Activated CD4-positive, alpha-beta T cell treated with anti-CD3 and anti-CD28 coated beads, Interleukin-2, amount 10 ng/mL, durations not matched to agents 7 days and 5 days (primary cell): Measurements from ENCODE around the gene DIP2A. TPM values are rescaled to one million over a fixed set of nuclear protein-coding genes. Genes with fewer than 3 reads are reported as not detected.
"Not testable (repeated sequence)": the region's sequence is repeated elsewhere in the genome, so short reads cannot be mapped to it uniquely, and the experiment has no call there.

Experiments
- CTCF ChIA-PET: fragments of 350-600 bp; sonication (Branson Sonifier 250); formaldehyde crosslinking; loops from one replicate; lab custom pipeline; 2021; ENCODE audit warnings: antibody characterized with exemption; lab: Charles Lee
- POLR2A ChIA-PET: fragments of 350-600 bp; sonication (Branson Sonifier 250); formaldehyde crosslinking; loops from one replicate; lab custom pipeline; 2021; ENCODE audit warnings: antibody characterized with exemption; lab: Charles Lee
- DNase-seq: peaks from one replicate; pipeline ENCODE4 v3.0.0-alpha.2; 2020
- H3K27ac Mint-ChIP-seq: one replicate; pipeline ENCODE4 v1.8.0; 2021; ENCODE audit warnings: mild to moderate bottlenecking, moderate library complexity, mixed read lengths
- H3K27me3 Mint-ChIP-seq: one replicate; pipeline ENCODE4 v1.8.0; 2021; ENCODE audit warnings: mixed read lengths
- H3K36me3 Mint-ChIP-seq: one replicate; pipeline ENCODE4 v1.8.0; 2021; ENCODE audit warnings: low read depth, mixed read lengths
- H3K4me1 Mint-ChIP-seq: one replicate; pipeline ENCODE4 v1.8.0; 2021; ENCODE audit warnings: mixed read lengths
- H3K4me3 Mint-ChIP-seq: one replicate; pipeline ENCODE4 v1.8.0; 2021; ENCODE audit warnings: mild to moderate bottlenecking, moderate library complexity, mixed read lengths
- H3K9me3 Mint-ChIP-seq: one replicate; pipeline ENCODE4 v1.8.0; 2021; ENCODE audit warnings: mixed read lengths
- total RNA-seq, 2 experiments: library from RNA; stranded (reverse); gene quantifications; one replicate each; pipeline ENCODE4 v1.2.3, GENCODE V29; 2021

The DIP2A gene
- total RNA-seq, 2 experiments from 2014 or later = 57.6 to 62.1 TPM

DNA sequence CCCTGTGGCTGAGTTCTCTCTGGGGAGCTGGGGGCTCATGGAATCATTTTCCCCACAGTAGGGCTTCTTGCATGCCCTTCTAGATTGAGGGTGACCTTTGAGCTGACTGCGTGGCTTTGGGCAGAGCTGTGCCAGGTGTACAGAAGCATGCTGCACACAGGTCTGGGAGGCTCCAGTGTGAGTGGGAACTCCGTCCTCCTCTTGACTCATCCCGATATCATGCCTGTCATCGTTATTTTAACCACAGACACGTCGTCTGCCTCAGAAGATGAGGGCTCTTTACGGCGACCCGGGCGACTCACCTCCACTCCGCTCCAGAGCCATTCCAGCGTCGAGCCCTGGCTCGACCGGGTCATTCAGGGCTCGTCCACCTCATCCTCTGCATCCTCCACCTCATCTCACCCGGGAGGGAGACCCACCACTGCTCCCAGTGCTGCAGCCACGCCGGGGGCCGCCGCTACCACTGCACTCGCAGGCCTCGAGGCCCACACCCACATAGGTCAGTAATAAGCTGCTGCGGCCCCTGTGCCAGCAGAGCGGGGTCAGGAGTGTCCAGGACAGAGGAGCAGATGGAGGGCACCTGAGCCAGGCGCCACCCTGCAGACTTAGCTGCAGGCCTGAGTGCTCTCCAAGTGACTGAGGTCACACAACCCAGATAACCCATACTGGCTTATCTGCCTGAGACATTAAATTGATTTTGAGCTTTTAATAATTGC is 39.8 kb downstream of the DIP2A start:
- Mint-ChIP-seq H3K36me3 (peaks cover 69% of the 10 kb centered on the region), H3K4me3 (no peak overlapping the region), H3K4me1 (peaks cover 36% of the 10 kb centered on the region), H3K27me3 (no peaks in the 10 kb centered on the region), H3K9me3 (peaks cover 3% of the 10 kb centered on the region), H3K27ac (no peak overlapping the region)
- CTCF ChIA-PET = interaction anchor here (0.9 to 2.4 kb wide), 3 partner anchors 8 to 184 kb away, joined by 3 to 8 read pairs (median 3); no protein-coding TSS in a partner anchor
- DNase-seq = no peak
- POLR2A ChIA-PET = no interaction called here

DNA sequence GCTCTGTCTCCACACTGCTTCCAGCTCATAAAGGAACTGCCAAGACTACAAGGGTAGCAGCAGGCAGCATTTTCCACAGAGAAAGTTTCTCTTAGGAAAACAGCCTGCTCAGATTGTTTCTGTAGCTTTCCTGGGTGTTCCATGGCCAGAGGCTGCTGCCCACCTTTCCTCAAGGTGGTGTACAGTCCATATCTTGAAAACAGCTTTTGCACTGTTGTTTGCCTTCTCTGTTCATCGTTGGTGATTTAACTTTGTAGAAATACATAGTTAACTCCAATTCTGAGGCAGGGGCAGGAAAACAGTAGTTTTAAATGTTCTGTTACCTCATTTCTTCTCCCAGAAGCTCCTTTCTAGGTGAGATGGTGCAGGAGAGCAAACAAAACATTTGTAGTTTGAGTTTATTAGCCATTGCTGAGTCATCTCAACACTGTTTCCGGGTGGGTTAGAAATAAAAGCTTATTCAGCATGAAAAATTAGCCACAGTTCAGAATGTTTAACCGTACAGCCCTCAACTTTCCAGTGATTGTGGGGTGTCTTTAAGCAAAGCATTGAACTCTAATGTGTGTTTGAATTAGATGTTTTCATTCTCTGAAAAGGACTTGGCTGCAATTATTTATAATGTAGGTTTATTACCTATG is 41.7 kb downstream of the DIP2A start:
- Mint-ChIP-seq H3K27ac (peak overlapping the region; percentile 80), H3K4me1 (peaks cover 30% of the 10 kb centered on the region), H3K36me3 (peaks cover 62% of the 10 kb centered on the region), H3K4me3 (no peak overlapping the region), H3K9me3 (no peaks in the 10 kb centered on the region), H3K27me3 (no peaks in the 10 kb centered on the region)
- ChIA-PET CTCF (interaction anchor here (0.6 to 2.4 kb wide), 4 partner anchors 9 to 26 kb away, joined by 3 to 8 read pairs (median 3); no protein-coding TSS in a partner anchor), POLR2A (no interaction called here)
- peak; percentile 24 for DNase-seq

DNA sequence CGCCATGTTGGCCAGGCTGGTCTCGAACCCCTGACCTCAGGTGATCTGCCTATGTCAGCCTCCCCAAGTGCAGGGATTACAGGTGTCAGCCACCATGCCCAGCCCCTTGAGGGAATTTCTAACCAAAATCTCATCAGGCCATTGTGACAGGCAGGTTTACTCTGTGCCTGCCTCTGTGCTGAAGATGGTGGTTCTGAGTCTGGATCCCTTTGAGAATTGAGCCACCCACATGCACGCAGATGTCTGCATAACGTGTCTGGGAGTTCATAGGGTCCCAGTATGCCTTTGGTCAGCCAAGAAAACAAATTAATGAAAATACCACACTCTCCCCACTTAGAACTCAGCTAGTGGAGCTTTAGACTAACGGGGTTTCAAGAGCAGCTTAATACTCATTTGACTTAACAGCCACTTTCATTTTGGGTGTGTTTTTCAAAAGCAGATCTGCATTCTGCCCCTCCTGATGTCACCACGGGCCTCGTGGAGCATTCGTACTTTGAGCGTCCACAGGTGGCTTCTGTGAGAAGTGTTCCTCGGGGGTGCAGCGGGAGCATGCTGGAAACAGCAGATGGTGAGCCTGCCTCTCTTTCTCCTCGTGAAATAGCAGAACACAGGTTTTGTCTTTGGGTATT is 45.3 kb downstream of the DIP2A start:
- Mint-ChIP-seq H3K9me3 (no peaks in the 10 kb centered on the region), H3K27ac (peak overlapping the region; percentile 13), H3K4me3 (no peak overlapping the region), H3K4me1 (peaks cover 34% of the 10 kb centered on the region), H3K27me3 (no peaks in the 10 kb centered on the region), H3K36me3 (peaks cover 54% of the 10 kb centered on the region)
- ChIA-PET POLR2A (no interaction called here), CTCF (no interaction called here)
- no peak for DNase-seq

DNA sequence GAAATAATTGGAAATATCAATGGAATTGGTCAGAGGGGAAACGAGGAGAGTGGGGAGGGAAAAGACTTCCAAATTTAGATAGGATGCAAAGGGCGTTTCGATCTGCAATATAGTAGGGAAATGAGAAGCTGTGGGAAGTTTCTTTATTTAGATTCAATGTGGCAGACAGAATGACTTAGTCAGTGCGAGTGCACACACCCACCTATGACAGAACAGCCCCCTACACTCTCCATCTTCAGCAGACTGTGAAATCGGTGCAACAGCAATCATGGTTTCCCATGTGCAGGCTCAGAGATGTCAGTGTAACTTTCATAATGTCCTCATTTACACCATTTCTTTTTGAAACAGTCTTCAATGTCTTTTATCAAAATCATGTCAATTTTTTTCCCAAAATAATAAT is 46.0 kb downstream of the DIP2A start:
- CTCF ChIA-PET = no interaction called here
- Mint-ChIP-seq H3K4me1 (peaks cover 27% of the 10 kb centered on the region), H3K9me3 (no peaks in the 10 kb centered on the region)

DNA sequence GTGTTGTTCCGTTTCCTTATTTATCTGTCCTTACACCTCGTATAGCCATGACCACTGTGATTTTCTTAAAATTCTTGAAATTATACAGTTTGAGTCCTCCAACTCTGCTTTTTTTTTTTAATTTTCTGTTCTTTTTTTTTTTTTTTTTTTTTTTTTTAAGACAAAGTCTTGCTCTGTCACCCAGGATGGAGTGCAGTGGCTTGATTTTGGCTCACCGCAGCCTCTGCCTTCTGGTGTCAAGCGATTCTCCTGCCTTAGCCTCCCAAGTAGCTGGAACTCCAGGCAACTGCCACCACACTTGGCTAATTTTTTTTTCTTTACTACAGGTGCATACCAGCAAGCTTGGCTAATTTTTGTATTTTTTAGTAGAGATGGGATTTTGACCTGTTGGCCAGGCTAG is 48.9 kb downstream of the DIP2A start:
- no peaks in the 10 kb centered on the region for H3K9me3 Mint-ChIP-seq
- POLR2A ChIA-PET = no interaction called here
- H3K36me3 Mint-ChIP-seq = peaks cover 61% of the 10 kb centered on the region
- no peak overlapping the region for H3K4me3 Mint-ChIP-seq
- H3K4me1 Mint-ChIP-seq = peaks cover 13% of the 10 kb centered on the region
- CTCF ChIA-PET = no interaction called here
- H3K27me3 Mint-ChIP-seq = no peaks in the 10 kb centered on the region
- no peak overlapping the region for H3K27ac Mint-ChIP-seq
- DNase-seq = no peak

More for the DNA sequence above, 46.0 kb downstream of the DIP2A start:
- Mint-ChIP-seq H3K36me3 (peaks cover 53% of the 10 kb centered on the region), H3K4me3 (no peak overlapping the region), H3K27me3 (no peaks in the 10 kb centered on the region), H3K27ac (peak overlapping the region; percentile 13)
- POLR2A ChIA-PET = no interaction called here
- DNase-seq = no peak

DNA sequence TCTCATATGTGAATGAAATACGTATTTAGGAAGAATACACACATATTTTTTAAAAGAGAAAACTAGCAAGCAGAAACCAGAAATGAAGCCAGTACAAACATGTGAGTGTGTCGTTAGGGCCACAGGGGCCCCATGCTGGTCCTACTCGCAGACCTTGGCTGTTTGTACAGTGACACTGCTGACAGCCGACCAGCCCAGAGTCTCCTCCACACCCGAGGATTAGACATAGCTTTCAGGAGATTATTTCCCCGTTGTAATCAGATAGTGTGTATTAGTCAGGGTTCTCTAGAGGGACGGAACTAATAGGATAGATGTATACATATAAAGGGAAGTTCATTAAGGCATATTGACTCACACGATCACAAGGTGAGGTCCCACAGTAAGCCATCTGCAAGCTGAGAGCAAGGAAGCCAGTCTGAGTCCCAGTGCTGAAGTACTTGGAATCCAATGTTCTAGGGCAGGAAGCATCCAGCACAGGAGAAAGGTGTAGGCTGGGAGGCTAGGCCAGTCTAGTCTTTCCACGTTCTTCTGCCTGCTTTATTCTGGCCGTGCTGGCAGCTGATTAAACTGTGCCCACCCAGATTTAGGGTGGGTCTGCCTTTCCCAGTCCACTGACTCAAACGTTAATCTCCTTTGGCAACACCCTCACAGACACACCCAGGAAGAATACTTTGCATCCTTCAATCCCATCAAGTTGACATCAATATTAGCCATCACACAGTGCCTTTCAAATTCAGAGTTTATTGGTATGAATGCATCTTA is 51.2 kb downstream of the DIP2A start:
- Mint-ChIP-seq H3K36me3 (peaks cover 57% of the 10 kb centered on the region), H3K4me3 (no peak overlapping the region), H3K27ac (no peak overlapping the region), H3K4me1 (peaks cover 4% of the 10 kb centered on the region), H3K27me3 (no peaks in the 10 kb centered on the region), H3K9me3 (no peaks in the 10 kb centered on the region)
- ChIA-PET CTCF (interaction anchor here (0.7 to 1.4 kb wide), 3 partner anchors 8 to 28 kb away, joined by 3 to 8 read pairs (median 5); no protein-coding TSS in a partner anchor), POLR2A (no interaction called here)
- no peak for DNase-seq

DNA sequence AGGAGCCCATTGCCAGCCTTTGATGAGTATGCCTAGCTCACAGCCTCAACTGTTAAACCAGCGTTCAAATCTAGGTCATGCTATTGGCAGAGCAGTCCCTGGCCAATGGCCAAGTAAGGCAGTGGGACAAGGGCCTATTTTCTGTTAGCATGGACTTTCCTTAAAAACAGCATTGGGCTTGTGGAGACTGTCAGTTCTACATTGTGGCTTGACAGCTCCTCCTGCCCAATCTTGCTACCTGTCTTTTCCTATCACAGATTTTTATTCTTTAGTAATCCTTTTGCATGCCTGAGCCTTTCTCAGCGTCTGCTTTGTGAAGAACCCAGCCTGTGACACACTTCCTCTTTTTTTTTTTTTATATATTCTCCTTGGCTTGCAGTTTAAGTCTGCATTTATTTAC is 56.4 kb downstream of the DIP2A start:
- CTCF ChIA-PET = no interaction called here
- Mint-ChIP-seq H3K9me3 (peaks cover 3% of the 10 kb centered on the region), H3K27ac (no peak overlapping the region), H3K36me3 (peaks cover 60% of the 10 kb centered on the region), H3K4me1 (peaks cover 6% of the 10 kb centered on the region), H3K4me3 (no peak overlapping the region), H3K27me3 (no peaks in the 10 kb centered on the region)
- POLR2A ChIA-PET = no interaction called here
- DNase-seq = no peak

DNA sequence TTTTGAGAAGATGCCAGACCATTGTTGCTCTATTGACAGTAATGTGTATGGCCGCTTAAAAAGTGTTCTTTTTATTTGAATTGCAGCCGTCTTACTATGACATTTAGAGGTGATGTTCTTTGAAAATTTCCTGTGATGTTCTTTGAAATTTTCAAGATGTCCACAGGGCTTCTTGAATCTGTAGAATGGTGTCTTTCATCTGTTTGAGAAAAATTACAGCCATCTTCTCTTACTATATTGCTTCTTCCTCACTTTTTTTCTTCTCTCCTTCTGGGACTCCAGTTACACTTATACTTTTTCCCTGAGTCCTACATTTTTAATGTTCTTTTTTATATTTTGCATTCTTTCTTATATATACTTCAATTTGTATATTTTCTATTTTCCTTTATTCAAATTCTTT is 57.4 kb downstream of the DIP2A start:
- Mint-ChIP-seq H3K27ac (peak overlapping the region; percentile 56), H3K4me3 (no peak overlapping the region), H3K4me1 (peaks cover 6% of the 10 kb centered on the region), H3K9me3 (peaks cover 3% of the 10 kb centered on the region), H3K36me3 (peaks cover 58% of the 10 kb centered on the region), H3K27me3 (no peaks in the 10 kb centered on the region)
- POLR2A ChIA-PET = no interaction called here
- CTCF ChIA-PET = interaction anchor here (0.5 kb wide), 1 partner anchor 11 kb away, joined by 4 read pairs; no protein-coding TSS in a partner anchor
- no peak for DNase-seq

DNA sequence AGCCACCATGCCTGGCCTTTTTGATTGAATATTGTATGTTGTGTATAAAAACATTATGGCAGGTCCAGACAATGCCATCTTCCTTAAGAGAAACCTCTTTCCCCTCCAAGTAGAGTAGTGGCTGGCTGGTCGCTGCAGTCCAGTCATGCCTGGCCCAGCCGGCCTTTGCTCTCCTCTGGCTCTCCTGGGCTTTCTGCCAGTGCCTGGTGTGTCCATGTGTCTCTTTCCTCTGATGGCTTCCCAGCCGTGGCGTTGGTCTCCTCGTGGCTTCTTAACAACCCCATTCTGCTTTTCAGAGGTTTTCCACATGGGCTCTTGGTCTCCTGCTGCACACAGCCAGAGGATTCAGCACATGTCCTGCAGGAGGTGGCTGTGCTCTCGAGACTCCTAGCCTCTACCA is 58.7 kb downstream of the DIP2A start:
- Mint-ChIP-seq H3K4me3 (no peak overlapping the region), H3K27ac (no peak overlapping the region), H3K4me1 (peaks cover 6% of the 10 kb centered on the region), H3K9me3 (peaks cover 3% of the 10 kb centered on the region), H3K27me3 (no peaks in the 10 kb centered on the region), H3K36me3 (peaks cover 50% of the 10 kb centered on the region)
- DNase-seq = no peak
- ChIA-PET CTCF (no interaction called here), POLR2A (no interaction called here)

DNA sequence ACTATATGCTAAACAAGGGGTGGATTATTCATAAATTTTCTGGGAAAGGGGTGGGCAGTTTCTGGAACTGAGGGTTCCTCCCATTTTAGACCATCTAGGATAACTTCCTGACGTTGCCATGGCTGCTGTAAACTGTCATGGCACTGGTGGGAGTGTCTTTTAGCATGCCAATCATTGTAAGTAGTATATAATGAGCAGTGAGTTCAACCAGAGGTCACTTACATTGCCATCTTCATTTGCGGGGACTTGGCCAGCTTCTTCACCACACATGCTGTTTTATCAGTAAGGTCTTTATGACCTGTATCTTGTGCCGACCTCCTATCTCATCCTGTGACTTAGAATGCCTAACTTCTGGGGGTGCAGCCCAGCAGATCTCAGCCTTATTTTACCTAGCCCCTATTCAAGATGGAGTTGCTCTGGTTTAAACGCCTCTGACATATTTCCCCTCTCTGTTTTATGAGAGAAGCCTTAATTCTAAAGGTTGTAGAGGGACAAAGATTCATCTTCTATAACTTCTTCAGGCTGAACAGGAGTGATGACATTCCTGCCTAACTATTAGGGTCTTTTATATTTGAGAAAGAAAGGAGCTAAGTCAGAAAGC is 60.4 kb downstream of the DIP2A start:
- peaks cover 3% of the 10 kb centered on the region for H3K9me3 Mint-ChIP-seq
- CTCF ChIA-PET = no interaction called here
- peaks cover 46% of the 10 kb centered on the region for H3K36me3 Mint-ChIP-seq
- no peak overlapping the region for H3K27ac Mint-ChIP-seq
- no peak for DNase-seq
- H3K27me3 Mint-ChIP-seq = no peaks in the 10 kb centered on the region
- POLR2A ChIA-PET = no interaction called here
- H3K4me1 Mint-ChIP-seq = peaks cover 6% of the 10 kb centered on the region
- no peak overlapping the region for H3K4me3 Mint-ChIP-seq

DNA sequence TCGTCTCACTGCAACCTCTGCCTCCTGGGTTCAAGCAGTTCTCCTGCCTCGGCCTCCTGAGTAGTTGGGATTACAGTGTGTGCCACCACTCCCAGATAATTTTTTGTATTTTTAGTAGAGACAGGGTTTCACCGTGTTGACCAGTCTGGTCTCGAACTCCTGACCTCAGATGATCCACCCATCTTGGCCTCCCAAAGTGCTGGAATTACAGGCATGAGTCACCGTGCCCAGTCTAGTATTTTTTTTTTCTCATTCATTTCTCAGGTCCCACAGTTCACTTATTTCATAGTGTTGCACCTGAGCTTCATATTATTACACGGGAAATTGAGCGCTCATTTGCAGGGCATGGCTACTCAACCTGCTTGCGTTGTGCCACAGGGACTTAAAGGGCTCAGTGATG is 68.7 kb downstream of the DIP2A start:
- Mint-ChIP-seq H3K36me3 (peaks cover 33% of the 10 kb centered on the region), H3K4me1 (peaks cover 31% of the 10 kb centered on the region)
- DNase-seq, H3K27ac Mint-ChIP-seq, H3K27me3 Mint-ChIP-seq, POLR2A ChIA-PET, H3K4me3 Mint-ChIP-seq, H3K9me3 Mint-ChIP-seq: not testable (repeated sequence)
- CTCF ChIA-PET = interaction anchor here (0.6 kb wide), 1 partner anchor 12 kb away, joined by 4 read pairs; no protein-coding TSS in a partner anchor

DNA sequence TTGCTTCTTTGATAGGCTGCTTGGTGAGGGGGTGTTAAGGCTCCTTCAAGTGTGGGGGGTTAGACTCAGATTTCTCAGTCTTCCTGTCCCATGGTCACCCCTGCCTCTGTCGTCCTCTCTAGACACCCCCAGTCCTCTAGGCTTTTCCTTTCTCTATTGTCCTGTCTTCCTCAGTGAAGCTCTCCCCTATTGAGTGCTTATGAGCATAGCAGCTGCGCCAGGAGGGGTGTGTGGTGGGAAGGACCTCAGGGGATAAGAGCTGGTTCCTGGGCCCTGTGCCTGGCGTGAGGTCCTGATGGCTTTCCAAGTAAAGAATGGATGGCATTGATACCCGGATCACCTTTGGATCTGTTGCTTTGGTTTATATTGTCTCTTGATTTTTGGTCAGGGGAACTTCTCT is 69.1 kb downstream of the DIP2A start:
- peaks cover 35% of the 10 kb centered on the region for H3K36me3 Mint-ChIP-seq
- CTCF ChIA-PET = interaction anchor here (1.4 kb wide), 1 partner anchor 10 kb away, joined by 4 read pairs; no protein-coding TSS in a partner anchor

More for the DNA sequence above, 69.1 kb downstream of the DIP2A start:
- POLR2A ChIA-PET = no interaction called here
- Mint-ChIP-seq H3K27ac (no peak overlapping the region), H3K4me3 (no peak overlapping the region), H3K9me3 (no peaks in the 10 kb centered on the region), H3K27me3 (no peaks in the 10 kb centered on the region), H3K4me1 (peaks cover 33% of the 10 kb centered on the region)
- DNase-seq = no peak
